Measurements from ENCODE around the gene PRF1. TPM values are rescaled to one million over a fixed set of nuclear protein-coding genes. Genes with fewer than 3 reads are reported as not detected.

Gene PRF1
- total RNA-seq, 1 donor from 2014 or later = not detected

- Mint-ChIP-seq H3K4me1 (ENCODE audit: unreplicated experiment) (no peaks in the 10 kb centered on the region), H3K27me3 (ENCODE audit: unreplicated experiment) (no peaks in the 10 kb centered on the region), H3K9me3 (ENCODE audit: unreplicated experiment) (no peaks in the 10 kb centered on the region), H3K27ac (ENCODE audit: unreplicated experiment) (no peak overlapping the region), H3K36me3 (ENCODE audit: unreplicated experiment) (peaks cover 2% of the 10 kb centered on the region), H3K4me3 (ENCODE audit: unreplicated experiment) (no peak overlapping the region)
- no peak for TF ChIP-seq CTCF (IDR thresholded peaks at IDR 0.05)
- DNase-seq (ENCODE audit: extremely low spot score, unreplicated experiment) = no peak
Observed at GRCh38 chr10:70568781-70569495, 33.6 kb downstream of the PRF1 start.

DNA sequence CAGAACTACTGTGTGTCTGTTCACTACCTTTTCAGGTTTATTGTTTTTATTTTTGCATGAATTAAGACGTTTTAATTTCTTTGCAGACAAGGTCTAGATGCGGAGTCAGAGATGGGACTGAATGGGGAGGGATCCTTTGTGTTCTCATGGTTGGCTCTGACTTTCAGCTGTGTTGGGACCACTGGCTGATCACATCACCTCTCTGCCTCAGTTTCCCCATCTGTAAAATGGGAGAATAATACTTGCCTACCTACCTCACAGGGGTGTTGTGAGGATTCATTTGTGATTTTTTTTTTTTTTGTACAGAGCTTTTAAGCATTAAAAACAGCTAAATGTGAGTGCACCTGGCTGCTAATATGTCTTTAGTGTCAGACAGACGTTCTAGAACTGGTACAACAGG, 34.4 kb downstream of the PRF1 start:
- Mint-ChIP-seq H3K36me3 (ENCODE audit: unreplicated experiment) (peaks cover 2% of the 10 kb centered on the region), H3K4me3 (ENCODE audit: unreplicated experiment) (no peak overlapping the region), H3K4me1 (ENCODE audit: unreplicated experiment) (no peaks in the 10 kb centered on the region), H3K9me3 (ENCODE audit: unreplicated experiment) (no peaks in the 10 kb centered on the region), H3K27ac (ENCODE audit: unreplicated experiment) (no peak overlapping the region), H3K27me3 (ENCODE audit: unreplicated experiment) (no peaks in the 10 kb centered on the region)
- TF ChIP-seq CTCF (IDR thresholded peaks at IDR 0.05) = no peak
- DNase-seq (ENCODE audit: extremely low spot score, unreplicated experiment) = no peak

DNA sequence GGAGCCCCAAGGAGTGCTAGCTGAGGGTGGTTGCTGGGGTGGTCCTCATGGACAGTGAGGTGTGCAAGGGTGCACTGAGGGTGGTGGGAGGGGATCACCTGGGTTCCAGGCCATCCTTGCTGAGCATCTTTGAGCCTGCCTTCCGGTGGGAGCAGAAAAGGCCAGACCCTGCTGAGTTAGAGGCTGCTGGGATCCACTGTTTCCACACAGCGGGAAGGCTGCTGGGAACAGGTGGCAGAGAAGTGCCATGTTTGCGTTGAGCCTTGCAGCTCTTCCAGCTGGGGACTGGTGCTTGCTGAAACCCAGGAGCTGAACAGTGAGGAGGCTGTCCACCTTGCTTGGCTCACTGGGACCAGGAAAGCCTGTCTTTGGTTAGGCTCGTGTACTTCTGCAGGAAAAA, 34.9 kb downstream of the PRF1 start:
- Mint-ChIP-seq H3K9me3 (ENCODE audit: unreplicated experiment) (no peaks in the 10 kb centered on the region), H3K36me3 (ENCODE audit: unreplicated experiment) (peaks cover 2% of the 10 kb centered on the region), H3K27me3 (ENCODE audit: unreplicated experiment) (no peaks in the 10 kb centered on the region), H3K27ac (ENCODE audit: unreplicated experiment) (no peak overlapping the region), H3K4me1 (ENCODE audit: unreplicated experiment) (no peaks in the 10 kb centered on the region), H3K4me3 (ENCODE audit: unreplicated experiment) (no peak overlapping the region)
- DNase-seq (ENCODE audit: extremely low spot score, unreplicated experiment) = no peak
- TF ChIP-seq CTCF (IDR thresholded peaks at IDR 0.05) = no peak

DNA sequence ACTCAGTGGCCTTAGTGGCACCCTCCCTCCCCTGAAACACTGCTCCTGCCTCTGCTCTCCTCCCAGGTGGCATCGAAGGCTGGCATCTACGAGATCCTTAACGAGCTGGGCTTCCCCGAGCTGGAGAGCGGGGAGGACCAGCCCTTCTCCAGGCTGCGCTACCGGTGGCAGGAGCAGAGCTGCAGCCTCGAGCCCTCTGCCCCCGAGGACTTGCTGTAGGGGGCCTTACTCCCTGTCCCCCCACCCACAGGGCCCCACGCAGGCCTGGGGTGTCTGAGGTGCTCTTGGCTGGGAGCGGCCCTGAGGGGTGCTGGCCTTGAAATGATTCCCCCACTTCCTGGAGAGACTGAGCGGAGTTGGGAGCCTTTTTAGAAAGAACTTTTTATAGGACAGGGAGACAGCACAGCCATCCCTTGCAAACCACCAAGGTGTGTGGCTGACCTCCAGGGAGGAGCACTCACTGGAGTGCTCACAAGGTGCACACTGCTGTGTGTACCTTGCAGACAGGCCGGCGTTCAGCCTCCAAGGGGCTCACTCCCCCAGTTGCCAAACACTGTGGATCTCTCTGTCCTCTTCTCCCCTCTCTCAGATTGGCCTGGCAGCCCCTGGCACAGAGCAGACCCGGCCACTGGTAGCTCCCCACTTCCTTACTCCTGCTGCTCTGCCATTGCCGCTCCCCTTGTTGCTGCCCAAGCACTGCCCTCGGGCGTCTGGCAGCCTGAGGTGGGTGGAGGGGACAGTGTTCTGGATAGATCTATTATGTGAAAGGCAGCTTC, 35.8 kb downstream of the PRF1 start:
- no peaks in the 10 kb centered on the region for H3K36me3 Mint-ChIP-seq (ENCODE audit: unreplicated experiment)
- no peak overlapping the region for H3K4me3 Mint-ChIP-seq (ENCODE audit: unreplicated experiment)
- no peak for TF ChIP-seq CTCF (IDR thresholded peaks at IDR 0.05)
- no peaks in the 10 kb centered on the region for H3K27me3 Mint-ChIP-seq (ENCODE audit: unreplicated experiment)
- H3K4me1 Mint-ChIP-seq (ENCODE audit: unreplicated experiment) = no peaks in the 10 kb centered on the region
- no peak for DNase-seq (ENCODE audit: extremely low spot score, unreplicated experiment)
- no peaks in the 10 kb centered on the region for H3K9me3 Mint-ChIP-seq (ENCODE audit: unreplicated experiment)
- no peak overlapping the region for H3K27ac Mint-ChIP-seq (ENCODE audit: unreplicated experiment)
